Neural progenitor cell (in vitro differentiated cells): ENCODE measurements around the gene GCN1.

Experiments
- EZH2 ChIP-seq: fragments of 200-600 bp; sonication (generic); IDR thresholded peaks from 2 replicates; pipeline ENCODE4 v1.6.1; 2017; ENCODE audit warnings: antibody characterized with exemption, mild to moderate bottlenecking, moderate library complexity
- TF ChIP-seq, protein P1 (sequence below): fragments of 200-600 bp; sonication (generic); IDR thresholded peaks from 2 replicates; pipeline ENCODE4 v1.5.1; 2017; ENCODE audit warnings: antibody characterized with exemption, mild to moderate bottlenecking

DNA sequence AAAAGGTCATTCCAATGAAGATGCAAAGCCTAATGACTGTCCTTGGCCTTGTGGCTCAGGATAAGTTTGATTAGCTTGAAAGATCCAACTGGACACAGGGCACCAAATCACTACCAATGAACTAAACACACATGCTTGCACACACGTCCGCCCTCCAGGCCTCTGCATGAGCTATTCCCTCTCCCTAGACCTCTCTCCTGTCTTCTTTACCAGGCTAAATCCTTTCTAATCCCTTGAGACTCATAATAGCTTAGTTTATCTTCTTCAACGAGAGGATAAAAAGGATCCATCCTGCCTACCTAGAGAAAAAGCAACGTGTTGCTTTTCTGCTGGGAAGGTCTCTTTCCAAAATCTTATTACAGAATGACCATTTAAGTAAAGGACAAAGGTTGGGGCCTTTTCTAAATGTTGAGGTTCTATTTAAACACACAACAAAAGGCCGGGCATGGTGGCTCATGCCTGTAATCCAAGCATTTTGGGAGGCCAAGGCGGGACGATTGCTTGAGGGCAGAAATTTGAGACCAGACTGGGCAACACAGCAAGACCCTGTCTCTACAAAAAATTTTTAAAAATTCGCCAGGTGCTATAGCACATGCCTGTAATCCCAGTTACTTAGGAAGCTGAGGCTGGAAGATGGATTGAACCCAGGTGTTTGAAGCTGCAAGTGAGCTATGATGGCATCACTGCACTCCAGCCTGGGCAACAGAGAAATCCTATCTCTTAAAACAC lies 48.6 kb upstream of the GCN1 start:
- TF ChIP-seq, protein P1, sequence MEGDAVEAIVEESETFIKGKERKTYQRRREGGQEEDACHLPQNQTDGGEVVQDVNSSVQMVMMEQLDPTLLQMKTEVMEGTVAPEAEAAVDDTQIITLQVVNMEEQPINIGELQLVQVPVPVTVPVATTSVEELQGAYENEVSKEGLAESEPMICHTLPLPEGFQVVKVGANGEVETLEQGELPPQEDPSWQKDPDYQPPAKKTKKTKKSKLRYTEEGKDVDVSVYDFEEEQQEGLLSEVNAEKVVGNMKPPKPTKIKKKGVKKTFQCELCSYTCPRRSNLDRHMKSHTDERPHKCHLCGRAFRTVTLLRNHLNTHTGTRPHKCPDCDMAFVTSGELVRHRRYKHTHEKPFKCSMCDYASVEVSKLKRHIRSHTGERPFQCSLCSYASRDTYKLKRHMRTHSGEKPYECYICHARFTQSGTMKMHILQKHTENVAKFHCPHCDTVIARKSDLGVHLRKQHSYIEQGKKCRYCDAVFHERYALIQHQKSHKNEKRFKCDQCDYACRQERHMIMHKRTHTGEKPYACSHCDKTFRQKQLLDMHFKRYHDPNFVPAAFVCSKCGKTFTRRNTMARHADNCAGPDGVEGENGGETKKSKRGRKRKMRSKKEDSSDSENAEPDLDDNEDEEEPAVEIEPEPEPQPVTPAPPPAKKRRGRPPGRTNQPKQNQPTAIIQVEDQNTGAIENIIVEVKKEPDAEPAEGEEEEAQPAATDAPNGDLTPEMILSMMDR, result no peak
- no peak for TF ChIP-seq EZH2
